Astrocyte of the cerebellum (primary cell): ENCODE results near the gene ATOH7.
"Not testable (repeated sequence)": the region's sequence is repeated elsewhere in the genome, so short reads cannot be mapped to it uniquely, and the experiment has no call there.

Experiments used
- DNase-seq: peaks from one replicate; pipeline ENCODE4 v3.0.0-alpha.2; 2011; ENCODE audit warnings: low read depth
- H3K4me3 ChIP-seq: 2 replicates; pipeline ENCODE4 v1.5.1; 2011; ENCODE audit warnings: mild to moderate bottlenecking, low read depth, low read length, moderate library complexity
- CTCF ChIP-seq: IDR thresholded peaks from 2 replicates; pipeline ENCODE4 v1.5.1; 2012; ENCODE audit warnings: low read length, low read depth, moderate library complexity, mild to moderate bottlenecking; ENCODE audit errors: missing control alignments
- in situ Hi-C: cut with HindIII; loops from 2 replicates; pipeline ENCODE4 v1.10.0; 2017; ENCODE audit warnings: low sequenced_read_pairs

Gene ATOH7

DNA sequence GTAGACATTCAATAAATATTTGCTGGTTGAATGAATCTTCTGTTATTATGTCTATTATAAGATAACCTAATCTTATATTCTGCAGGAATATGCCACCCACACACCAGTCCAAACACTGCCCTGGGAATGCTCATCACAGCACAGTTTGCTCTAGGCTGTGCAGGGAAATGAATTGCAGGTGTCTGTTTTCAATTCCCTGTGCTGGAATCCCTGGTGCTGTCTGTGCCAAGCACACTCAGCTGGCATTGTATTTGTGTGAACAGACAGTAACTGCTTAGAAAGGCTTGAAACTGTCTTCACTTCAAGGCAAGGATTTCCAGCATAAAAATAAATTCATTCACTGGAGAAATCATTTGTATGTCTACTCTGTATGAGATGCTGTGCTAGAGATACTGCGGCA is 20.2 kb downstream of the ATOH7 start:
- in situ Hi-C loops = no loop called here
- no peak for TF ChIP-seq CTCF
- DNase-seq = no peak
- no peak overlapping the region for H3K4me3 ChIP-seq

GRCh38 chr10:68208424-68209042 is 23.4 kb downstream of the ATOH7 start:
- in situ Hi-C loops = no loop called here
- DNase-seq = peak; percentile 56
- no peak overlapping the region for H3K4me3 ChIP-seq
- peak; percentile 68 for TF ChIP-seq CTCF

DNA sequence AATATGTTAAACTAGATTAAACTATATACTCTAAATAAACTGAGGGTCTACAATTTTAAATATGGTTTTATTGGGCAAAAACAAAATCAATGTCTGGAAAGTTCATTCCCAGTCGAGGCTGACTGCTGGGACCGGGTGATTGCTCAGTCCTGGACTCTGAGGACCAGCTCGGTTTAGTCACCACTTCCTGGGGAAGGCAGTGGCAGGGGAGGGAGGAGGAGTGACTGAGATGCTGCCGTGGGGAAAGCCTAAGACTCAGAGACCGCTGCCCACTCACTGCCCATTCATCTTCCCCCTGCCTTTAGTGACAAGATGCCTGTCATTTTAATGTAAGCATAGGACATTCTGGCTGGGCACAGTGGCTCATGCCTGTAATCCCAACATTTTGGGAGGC is 29.0 kb downstream of the ATOH7 start:
- in situ Hi-C loops = no loop called here
- no peak overlapping the region for H3K4me3 ChIP-seq
- no peak for TF ChIP-seq CTCF
- no peak for DNase-seq

DNA sequence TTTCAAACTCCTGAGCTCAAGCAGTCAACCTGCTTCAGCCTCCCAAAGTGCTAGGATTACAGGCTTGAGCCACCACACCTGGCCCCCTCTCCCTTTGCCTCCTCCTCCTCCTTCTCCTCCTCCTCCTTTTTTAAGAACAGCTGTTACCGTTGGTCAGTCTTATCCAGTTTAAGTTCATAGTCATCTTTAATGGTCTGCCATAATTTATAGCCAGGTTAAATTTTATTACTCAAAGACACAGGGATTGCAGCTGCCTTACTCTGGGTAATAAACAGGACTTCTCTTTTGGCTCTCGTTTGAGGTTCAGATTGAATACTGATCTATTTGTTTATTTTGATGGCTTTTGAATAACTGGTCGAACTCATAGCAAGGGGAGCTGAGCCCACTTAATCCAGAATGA is 35.2 kb downstream of the ATOH7 start:
- no peak overlapping the region for H3K4me3 ChIP-seq
- no peak for TF ChIP-seq CTCF
- in situ Hi-C loops = no loop called here
- no peak for DNase-seq

DNA sequence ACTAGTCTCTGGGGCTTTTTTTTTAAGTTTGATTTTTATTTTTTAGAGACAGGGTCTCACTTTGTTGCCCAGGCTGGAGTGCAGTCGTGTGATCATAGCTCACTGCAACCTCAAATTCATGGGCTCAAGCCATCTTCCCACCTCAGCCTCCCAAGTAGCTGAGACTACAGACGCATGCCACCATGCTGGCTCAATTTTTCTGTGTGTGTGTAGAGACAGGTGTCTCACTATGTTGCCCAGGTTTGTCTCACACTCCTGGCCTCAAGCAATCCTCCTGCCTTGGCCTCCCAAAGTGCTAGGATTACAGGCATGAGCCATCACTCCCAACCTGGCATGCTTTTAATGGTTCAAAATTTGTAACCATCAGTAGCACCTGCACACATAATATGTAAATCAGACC is 36.1 kb downstream of the ATOH7 start:
- in situ Hi-C loops, H3K4me3 ChIP-seq, DNase-seq: not testable (repeated sequence)

DNA sequence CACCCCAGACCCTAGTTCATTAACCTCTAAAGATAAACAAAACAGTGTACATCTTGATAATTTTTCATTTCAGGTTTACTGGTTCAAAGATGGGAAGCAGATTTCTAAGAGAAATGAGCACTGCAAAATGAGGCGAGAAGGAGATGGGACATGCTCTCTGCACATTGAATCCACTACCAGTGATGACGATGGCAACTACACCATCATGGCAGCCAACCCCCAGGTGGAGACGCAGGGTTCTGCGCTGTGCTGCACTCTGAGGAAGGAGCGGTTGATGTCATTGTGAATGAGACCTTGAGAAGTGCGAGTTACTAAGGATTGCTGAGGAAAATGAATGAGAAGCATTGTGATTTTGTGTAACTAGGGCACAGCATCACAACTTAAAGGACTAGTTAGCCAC is 37.6 kb downstream of the ATOH7 start:
- in situ Hi-C loops = no loop called here
- DNase-seq = no peak
- TF ChIP-seq CTCF = no peak
- H3K4me3 ChIP-seq = no peak overlapping the region

DNA sequence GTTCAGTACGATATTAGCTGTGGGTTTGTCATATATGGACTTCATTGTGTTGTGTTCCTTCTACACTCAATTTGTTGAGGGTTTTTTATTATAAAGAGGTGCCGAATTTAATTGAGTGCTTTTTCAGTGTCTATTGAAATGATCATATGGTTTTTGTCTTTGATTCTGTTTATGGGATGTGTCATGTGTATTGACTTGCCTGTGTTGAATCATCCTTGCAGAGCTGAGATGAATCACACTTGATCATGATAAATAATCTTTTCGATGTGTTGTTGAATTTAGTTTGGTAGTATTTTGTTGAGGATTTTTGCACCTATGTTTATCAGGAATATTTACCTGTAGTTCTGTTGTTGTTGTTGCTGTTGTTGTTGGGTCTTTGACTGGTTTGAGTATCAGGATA is 39.8 kb downstream of the ATOH7 start:
- no peak for TF ChIP-seq CTCF
- no peak overlapping the region for H3K4me3 ChIP-seq
- no peak for DNase-seq
- in situ Hi-C loops = no loop called here
